Panc1 (cell line): ENCODE measurements around the gene IQSEC1.

Experiments
- POLR2AphosphoS5 ChIP-seq: IDR thresholded peaks from 2 replicates; pipeline ENCODE4 v1.6.1; 2012; ENCODE audit warnings: mild to moderate bottlenecking, low read depth, low read length, moderate library complexity
- REST ChIP-seq, 2 experiments: IDR thresholded peaks; 2 replicates each; pipeline ENCODE4 v1.6.1; 2011 to 2012; ENCODE audit warnings: low read depth in 2 of 2, control low read depth in 1 of 2, low read length in 1 of 2, mild to moderate bottlenecking in 1 of 2, moderate library complexity in 1 of 2; ENCODE audit not compliant: insufficient read depth in 1 of 2
- SIN3A ChIP-seq: IDR thresholded peaks from 2 replicates; pipeline ENCODE4 v1.6.1; 2012; ENCODE audit warnings: low read depth, mild to moderate bottlenecking, low read length, moderate library complexity, borderline replicate concordance; ENCODE audit not compliant: insufficient read depth
- TF ChIP-seq, protein P1 (sequence below): fragments of 450-650 bp; IDR thresholded peaks from 2 replicates; pipeline ENCODE4 v1.5.1; 2017; ENCODE audit warnings: mild to moderate bottlenecking

GRCh38 chr3:12919205-12919604, 154.0 kb downstream of the IQSEC1 start:
- TF ChIP-seq, protein P1, sequence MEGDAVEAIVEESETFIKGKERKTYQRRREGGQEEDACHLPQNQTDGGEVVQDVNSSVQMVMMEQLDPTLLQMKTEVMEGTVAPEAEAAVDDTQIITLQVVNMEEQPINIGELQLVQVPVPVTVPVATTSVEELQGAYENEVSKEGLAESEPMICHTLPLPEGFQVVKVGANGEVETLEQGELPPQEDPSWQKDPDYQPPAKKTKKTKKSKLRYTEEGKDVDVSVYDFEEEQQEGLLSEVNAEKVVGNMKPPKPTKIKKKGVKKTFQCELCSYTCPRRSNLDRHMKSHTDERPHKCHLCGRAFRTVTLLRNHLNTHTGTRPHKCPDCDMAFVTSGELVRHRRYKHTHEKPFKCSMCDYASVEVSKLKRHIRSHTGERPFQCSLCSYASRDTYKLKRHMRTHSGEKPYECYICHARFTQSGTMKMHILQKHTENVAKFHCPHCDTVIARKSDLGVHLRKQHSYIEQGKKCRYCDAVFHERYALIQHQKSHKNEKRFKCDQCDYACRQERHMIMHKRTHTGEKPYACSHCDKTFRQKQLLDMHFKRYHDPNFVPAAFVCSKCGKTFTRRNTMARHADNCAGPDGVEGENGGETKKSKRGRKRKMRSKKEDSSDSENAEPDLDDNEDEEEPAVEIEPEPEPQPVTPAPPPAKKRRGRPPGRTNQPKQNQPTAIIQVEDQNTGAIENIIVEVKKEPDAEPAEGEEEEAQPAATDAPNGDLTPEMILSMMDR = no peak
- TF ChIP-seq POLR2AphosphoS5 = no peak
- TF ChIP-seq SIN3A = no peak
- no peak for TF ChIP-seq REST (IDR thresholded peaks at IDR 0.05; ENCODE audit: insufficient read depth in 1 of 2, low read depth in 2 of 2, low read length in 1 of 2)
